GM18861 (cell line): ENCODE measurements around the gene NOTO.

Experiments used
- ATAC-seq: cut with Tn5 transposase; IDR thresholded peaks from one replicate; pipeline ENCODE4 v1.9.1; 2021; ENCODE audit not compliant: unreplicated experiment

NOTO gene

GRCh38 chr2:73233154-73233931 lies 31.0 kb downstream of the NOTO start, which contains the start of gene PRADC1:
PRADC1 (minus strand) TSS chr2:73233239; CDS start chr2:73233160, 79 bp downstream.
- ATAC-seq: peak; percentile 86

DNA sequence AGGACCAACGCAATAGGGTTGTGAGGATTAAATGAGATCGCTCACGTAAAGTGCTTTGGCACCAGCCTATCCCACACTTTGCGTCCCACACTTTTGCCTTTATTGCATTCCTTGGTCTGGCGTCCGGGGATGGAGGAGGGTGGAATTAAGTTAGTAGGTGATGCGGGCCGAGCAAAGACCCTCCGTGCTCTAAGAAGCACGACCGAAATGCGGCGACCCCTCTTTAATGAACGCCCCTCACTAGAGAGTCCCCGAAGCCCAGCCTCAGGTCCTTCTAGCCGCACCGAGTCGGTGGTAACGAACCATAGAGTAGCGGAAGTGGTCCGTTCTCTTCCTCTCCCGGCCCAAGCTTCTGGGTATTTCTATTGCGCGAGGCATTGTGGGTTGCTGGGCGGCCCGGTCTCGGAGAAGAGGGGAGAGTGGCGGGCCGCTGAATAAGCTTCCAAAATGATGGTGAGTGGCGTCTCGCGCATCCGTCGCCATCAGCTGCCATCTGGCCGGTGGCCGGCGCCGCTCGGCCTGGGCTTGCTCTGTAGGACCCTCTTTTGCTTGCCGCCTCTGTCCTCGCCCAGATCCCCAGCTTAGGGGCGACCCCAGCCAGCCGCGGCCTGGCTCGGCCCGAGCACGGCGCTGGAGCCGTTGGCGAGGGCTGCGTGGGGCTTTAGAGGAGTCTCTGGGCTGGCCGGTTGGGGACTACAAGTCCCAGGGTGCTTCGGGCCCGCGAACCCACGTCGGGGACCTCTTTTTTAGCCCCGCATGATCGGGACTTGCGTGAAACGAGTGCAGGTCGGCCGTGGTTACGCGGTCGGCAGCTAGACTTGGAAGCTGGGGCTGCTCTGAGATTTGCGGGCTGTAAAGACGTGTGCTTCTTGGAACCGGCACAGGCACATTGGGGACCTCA lies 31.8 kb downstream of the NOTO start, which contains the start of gene CCT7:
CCT7 (plus strand) TSS at position 377 of the 901 bp plus-strand sequence; CDS start at position 448, 71 bp downstream.
- peak; percentile 53 for ATAC-seq

GRCh38 chr2:73235315-73236028 lies 33.1 kb downstream of the NOTO start:
- no peak for ATAC-seq

GRCh38 chr2:73237168-73237567 lies 34.8 kb downstream of the NOTO start:
- no peak for ATAC-seq

DNA sequence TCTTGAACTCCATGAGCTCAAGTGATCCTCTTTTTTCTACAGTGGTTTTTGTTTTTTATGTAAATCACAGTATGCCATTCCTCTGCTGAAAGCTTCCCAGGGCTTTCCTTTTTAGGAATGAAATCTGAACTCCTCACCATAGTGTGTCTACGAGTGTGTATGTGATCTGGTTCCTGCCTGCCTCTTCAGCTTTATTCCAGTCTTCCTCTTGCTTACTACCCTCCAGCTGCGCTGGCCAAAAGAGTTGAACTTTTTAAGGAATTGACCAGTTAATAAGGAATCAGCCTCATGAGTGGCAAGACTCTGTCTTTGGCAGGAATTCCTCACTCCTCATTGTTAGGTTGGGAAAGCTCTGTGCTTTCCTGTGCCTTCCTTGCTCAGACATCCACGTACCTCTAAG lies 35.8 kb downstream of the NOTO start:
- ATAC-seq: no peak

- ATAC-seq: no peak
These were observed 36.6 kb downstream of the NOTO start for GRCh38 chr2:73238976-73239375.

GRCh38 chr2:73239776-73240175 lies 37.4 kb downstream of the NOTO start:
- no peak for ATAC-seq

DNA sequence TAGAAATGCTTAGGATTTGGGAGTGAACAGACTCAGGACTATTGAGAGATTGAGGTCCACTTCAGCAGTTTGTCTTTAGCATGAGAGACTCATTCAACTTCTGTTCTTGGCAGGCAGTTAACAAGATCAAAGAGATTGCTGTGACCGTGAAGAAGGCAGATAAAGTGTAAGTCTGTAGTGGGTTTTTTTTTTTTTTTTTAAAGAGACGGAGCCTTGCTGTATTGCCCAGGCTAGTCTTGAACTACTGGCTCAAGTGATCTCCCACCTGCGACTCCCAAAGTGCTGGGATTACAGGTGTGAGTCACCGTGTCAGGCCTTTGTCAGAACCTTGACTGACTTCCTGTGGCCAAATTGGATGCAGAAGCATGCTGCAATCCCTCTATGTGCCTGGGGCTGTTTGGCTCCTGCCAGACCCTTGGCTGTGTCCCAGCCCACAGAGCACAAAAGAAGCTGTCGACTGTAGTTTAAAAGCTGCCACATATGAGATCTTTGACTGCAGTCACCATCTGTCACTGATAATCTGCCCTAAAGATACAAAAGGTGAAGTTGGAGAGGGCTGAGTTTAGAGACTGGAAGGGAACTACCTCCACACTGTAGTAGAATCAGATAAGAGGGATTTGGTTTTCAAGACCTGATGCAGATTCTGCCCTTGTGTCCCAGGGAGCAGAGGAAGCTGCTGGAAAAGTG lies 41.7 kb downstream of the NOTO start:
- no peak for ATAC-seq

GRCh38 chr2:73244580-73244979 lies 42.2 kb downstream of the NOTO start:
- no peak for ATAC-seq

- ATAC-seq: no peak
These were observed 44.5 kb downstream of the NOTO start for GRCh38 chr2:73246850-73247249.

DNA sequence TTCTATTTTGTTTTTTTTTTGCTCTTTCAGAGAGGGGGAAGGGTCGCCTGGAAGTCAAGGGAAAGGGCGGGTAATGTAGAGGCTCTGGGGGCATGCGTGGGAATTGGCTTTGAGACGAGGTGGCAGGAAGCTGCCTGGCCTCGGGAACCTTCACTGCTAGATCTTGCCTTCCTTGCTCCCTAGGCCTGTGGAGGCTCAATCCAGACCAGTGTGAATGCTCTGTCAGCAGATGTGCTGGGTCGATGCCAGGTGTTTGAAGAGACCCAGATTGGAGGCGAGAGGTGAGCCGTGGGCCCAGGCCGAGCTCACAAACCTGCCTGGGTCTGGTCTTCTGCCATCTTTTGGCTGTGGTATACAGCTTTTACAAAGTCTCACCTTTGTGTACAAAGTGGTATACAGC lies 47.3 kb downstream of the NOTO start:
- ATAC-seq: no peak

- ATAC-seq: no peak
These were observed 48.8 kb downstream of the NOTO start for GRCh38 chr2:73250872-73251846.

DNA sequence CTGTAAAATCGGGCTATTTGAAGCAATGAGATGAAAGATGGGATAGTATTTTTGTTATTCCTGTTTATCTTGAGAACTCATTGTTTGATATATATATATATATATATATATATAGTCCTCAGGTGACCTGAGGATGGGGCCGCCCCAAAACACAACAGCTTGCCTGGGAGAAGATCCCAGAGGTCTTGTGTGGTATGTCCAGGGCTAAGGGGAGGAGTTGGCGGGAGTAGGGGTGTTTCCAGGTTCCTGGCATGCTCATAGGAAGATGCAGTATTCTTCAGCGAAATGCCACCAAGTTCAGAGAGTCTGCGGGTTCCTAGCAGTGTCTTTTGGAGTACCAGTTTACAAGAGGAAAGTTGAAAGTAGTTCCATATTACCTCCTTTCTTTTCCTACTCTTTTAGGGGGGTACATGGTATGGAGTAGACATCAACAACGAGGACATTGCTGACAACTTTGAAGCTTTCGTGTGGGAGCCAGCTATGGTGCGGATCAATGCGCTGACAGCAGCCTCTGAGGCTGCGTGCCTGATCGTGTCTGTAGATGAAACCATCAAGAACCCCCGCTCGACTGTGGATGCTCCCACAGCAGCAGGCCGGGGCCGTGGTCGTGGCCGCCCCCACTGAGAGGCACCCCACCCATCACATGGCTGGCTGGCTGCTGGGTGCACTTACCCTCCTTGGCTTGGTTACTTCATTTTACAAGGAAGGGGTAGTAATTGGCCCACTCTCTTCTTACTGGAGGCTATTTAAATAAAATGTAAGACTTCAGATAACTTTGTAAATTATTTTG lies 50.1 kb downstream of the NOTO start:
- ATAC-seq: no peak

GRCh38 chr2:73253400-73253799 lies 51.0 kb downstream of the NOTO start:
- ATAC-seq: no peak

GRCh38 chr2:73253901-73254300 lies 51.5 kb downstream of the NOTO start:
- no peak for ATAC-seq

- ATAC-seq: no peak
These were observed 52.1 kb downstream of the NOTO start for GRCh38 chr2:73254343-73255006.

GRCh38 chr2:73255007-73255644 lies 52.8 kb downstream of the NOTO start:
- no peak for ATAC-seq
